HG02884 (cell line): ENCODE measurements around the gene MXRA8.

ENCODE experiments used
- ATAC-seq: cut with Tn5 transposase; IDR thresholded peaks from one replicate; pipeline ENCODE4 v1.9.1; 2021; ENCODE audit warnings: mild to moderate bottlenecking, moderate library complexity; ENCODE audit not compliant: unreplicated experiment

Gene MXRA8

GRCh38 chr1:1337793-1338147 lies 20.6 kb downstream of the MXRA8 start:
- ATAC-seq = no peak

GRCh38 chr1:1336931-1337792 lies 21.2 kb downstream of the MXRA8 start:
- ATAC-seq = no peak

- ATAC-seq = no peak
Observed at GRCh38 chr1:1336446-1336845, 21.9 kb downstream of the MXRA8 start.

GRCh38 chr1:1335792-1336248 lies 22.5 kb downstream of the MXRA8 start:
- no peak for ATAC-seq

- ATAC-seq = no peak
Observed at GRCh38 chr1:1335283-1335682, 23.1 kb downstream of the MXRA8 start.

- ATAC-seq = no peak
Observed at GRCh38 chr1:1334835-1335234, 23.5 kb downstream of the MXRA8 start.

- no peak for ATAC-seq
Observed at GRCh38 chr1:1333551-1334241, 24.7 kb downstream of the MXRA8 start.

GRCh38 chr1:1332774-1333480 lies 25.4 kb downstream of the MXRA8 start:
- no peak for ATAC-seq

- no peak for ATAC-seq
Observed at GRCh38 chr1:1332031-1332755, 26.2 kb downstream of the MXRA8 start.

GRCh38 chr1:1331068-1331965 lies 27.0 kb downstream of the MXRA8 start, which contains the start of gene TAS1R3:
TSS of gene TAS1R3 (plus strand) at chr1:1331280. CDS start at chr1:1331346, 66 bp downstream.
- no peak for ATAC-seq

GRCh38 chr1:1330366-1331067 lies 27.8 kb downstream of the MXRA8 start:
- ATAC-seq = no peak

- no peak for ATAC-seq
Observed at GRCh38 chr1:1329304-1330210, 28.8 kb downstream of the MXRA8 start.

GRCh38 chr1:1328254-1328653 lies 30.1 kb downstream of the MXRA8 start:
- ATAC-seq = no peak

GRCh38 chr1:1327291-1327690 lies 31.1 kb downstream of the MXRA8 start:
- no peak for ATAC-seq

GRCh38 chr1:1326075-1326605 lies 32.2 kb downstream of the MXRA8 start:
- no peak for ATAC-seq

- no peak for ATAC-seq
Observed at GRCh38 chr1:1325288-1326074, 32.9 kb downstream of the MXRA8 start.
